GM21576 (cell line): Measurements from ENCODE around the gene SLC35E1.
A peak's percentile ranks its signal among the peaks of the same experiment; 100 is the strongest.

Experiments used
- ATAC-seq: cut with Tn5 transposase; IDR thresholded peaks from one replicate; pipeline ENCODE4 v1.9.1; 2021; ENCODE audit warnings: mild to moderate bottlenecking, moderate library complexity; ENCODE audit not compliant: unreplicated experiment

Gene SLC35E1

DNA sequence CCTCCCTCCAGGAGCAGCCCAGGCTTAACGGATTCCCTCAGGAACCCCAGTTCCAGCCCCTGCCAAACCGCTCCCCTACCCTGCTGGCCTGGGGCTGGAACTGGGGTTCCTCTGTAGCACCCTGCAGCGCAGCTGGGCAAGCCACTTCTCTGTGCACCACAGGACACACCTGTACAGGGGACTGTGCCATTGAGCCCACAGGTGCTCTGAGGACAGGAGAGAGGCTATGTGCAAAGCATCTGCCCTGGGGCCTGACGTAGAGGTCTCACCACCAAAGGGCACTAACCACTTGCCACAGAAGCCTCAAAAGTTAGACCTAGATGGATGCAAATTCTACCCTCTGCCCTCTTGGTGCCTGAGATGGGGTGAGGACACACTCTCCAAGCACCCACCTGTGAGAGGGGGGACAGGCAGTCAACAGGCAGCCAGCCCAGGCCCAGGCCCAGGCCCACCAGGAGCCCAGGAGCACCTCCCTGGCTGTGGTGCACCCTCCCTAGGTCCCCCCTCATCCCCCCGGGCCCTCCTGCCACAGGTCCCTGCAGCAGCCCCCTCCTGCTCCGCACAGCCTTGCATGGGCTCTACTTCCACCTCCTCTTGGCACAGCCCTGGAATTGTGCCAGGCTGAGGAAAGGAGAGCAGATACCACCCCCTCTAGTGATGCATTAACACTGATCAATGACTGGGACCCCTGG lies 27.6 kb upstream of the SLC35E1 start:
- ATAC-seq, result no peak

DNA sequence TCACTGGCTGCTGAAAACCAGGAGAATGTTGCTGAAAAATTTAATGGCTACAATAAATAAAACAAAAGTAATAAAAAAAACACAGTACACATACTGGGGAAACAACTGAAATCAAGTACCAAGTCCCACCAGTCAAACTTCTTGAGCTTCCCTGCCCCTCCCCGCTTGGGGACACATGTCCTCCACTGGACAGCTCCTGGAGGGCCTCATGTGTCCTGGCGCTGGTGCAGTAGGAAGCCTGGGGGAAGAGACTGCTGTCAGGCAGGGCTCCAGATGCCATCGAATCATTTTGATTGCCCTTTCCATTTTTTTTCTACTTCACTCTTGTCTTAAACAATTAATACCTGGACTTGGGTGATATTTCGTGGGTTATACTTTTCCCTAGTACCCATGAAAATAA lies 26.6 kb upstream of the SLC35E1 start:
- ATAC-seq, result no peak

DNA sequence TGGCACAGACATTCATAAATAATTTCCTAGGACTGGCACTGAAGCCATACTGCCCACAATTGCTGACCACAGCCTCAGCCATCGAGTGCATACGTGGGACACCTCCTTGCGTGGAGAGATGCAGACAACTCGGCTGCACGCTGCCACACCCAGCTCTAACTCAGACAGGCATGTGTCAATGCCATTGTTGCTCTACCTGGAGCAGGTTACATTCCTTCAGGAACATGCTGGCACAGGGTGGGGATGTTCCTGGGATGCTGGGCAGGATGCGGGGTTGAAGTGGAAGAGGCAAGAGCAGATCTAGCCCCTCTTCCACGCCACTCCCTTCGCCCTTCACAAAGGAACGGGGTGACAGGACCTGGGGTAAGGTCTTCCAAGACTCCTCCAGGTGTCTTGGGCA lies 24.2 kb upstream of the SLC35E1 start:
- no peak for ATAC-seq

DNA sequence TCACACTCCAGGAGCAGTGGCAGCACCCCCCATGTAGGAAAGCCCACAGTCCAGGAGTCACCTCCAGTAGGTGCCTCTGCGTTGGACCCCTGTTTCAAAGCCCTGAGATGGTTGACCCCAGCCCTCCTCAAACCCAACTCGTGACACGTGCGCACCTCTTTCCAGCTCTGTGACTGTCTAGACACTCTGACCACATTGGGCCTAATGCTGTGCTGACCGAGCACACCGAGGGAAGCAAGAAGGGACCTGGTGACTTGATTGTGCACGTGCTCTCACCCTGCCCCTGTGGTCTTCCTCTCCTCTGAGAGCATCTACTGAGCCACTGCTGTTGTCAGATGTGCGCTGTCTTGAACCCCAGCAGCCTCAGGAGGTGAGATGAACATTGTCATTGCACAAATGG lies 22.9 kb upstream of the SLC35E1 start:
- ATAC-seq, result no peak

DNA sequence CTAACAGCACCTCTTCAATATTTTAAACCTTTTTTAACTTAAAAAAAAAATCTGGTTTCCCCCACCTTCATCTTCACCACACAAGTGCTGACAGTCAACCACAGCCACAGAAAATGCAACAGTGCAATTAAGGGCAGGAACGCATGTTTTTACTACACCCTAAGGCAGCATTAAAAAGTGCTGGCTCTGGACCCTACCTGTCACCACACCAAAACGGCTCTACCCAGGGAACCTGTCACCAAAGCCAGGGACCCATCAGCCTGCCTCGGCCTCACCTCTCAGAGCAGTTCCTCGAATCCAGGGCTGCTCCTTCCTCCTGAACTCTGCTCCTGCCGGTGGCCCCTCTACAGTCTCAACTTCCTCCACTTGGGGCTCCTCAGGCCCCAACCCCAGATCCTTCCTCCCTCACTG lies 22.5 kb upstream of the SLC35E1 start:
- no peak for ATAC-seq

DNA sequence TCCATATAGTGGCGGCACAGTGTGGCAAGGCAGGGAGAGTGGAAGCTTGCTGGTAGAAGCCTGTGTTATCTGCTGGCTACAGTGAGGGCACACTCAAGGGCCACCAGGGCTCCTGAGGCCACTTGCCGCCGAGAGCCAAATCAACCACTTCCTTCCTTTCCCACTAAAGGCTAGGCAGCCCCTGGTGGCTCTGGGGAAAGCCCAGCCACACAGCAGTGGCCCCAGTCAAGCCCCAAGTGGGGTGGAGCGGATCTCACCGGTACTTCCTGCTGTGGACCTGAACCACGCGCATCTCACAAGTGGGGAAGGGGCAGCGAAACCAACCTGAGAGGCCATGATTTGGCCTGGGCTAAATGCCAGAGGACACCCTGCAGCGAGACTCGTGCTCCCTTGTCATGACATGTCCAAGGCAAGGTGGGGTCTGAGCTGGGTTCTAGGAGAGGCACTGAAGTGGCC lies 21.9 kb upstream of the SLC35E1 start:
- ATAC-seq, result no peak

DNA sequence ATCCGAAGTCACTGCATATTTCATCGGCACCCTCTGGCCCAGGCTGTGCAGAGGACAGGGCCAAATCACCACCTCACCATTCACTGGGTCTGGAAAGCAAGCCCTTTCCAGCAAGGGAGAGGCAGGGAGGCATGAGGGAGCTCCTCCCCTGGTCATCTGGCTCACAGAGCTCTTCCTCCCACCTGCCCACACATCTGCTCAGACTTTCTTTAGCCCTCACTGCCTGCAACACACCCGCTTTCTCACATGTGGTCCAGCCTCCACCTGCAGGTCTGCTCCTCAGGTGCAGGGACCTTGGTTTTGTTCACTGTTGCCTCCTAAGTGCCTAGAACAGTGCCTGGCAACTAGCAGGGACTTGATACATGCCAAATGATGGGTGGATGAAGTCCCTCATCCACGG lies 21.0 kb upstream of the SLC35E1 start:
- ATAC-seq, result no peak

DNA sequence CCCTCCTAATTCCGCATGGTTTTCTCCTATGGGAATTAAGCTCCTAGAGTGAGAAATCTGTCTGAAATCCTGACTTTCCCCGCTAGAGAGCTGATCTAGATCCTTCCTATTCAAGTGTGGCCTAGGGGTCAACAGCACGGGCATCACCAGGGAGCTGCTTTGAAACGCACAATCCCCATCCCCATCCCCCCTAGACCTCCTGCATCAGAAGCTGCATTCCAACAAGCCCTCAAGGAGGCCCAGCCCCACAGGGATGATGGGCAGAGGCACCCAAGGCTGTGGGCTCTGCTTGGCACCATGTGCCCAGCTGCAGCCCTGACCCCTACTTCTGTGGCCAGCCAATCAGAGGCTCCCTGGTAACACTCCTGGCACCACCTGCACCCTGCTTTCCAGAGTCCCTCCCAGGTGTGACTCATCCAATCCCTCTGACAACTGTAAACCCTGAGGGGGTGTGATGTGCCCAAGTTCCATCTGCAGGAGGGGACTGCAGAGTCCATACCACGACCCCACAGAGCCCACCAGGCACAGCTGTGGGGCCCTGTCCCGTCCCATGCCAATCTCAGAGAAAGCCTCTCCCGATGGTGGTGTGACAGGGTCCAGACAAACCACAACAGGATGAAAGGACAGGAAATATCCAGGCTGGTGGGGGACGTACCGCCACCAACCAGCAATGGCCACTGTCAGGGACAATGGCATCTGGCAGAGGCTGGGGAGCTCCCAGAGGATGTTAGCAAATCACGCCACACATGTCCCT lies 19.8 kb upstream of the SLC35E1 start:
- no peak for ATAC-seq

DNA sequence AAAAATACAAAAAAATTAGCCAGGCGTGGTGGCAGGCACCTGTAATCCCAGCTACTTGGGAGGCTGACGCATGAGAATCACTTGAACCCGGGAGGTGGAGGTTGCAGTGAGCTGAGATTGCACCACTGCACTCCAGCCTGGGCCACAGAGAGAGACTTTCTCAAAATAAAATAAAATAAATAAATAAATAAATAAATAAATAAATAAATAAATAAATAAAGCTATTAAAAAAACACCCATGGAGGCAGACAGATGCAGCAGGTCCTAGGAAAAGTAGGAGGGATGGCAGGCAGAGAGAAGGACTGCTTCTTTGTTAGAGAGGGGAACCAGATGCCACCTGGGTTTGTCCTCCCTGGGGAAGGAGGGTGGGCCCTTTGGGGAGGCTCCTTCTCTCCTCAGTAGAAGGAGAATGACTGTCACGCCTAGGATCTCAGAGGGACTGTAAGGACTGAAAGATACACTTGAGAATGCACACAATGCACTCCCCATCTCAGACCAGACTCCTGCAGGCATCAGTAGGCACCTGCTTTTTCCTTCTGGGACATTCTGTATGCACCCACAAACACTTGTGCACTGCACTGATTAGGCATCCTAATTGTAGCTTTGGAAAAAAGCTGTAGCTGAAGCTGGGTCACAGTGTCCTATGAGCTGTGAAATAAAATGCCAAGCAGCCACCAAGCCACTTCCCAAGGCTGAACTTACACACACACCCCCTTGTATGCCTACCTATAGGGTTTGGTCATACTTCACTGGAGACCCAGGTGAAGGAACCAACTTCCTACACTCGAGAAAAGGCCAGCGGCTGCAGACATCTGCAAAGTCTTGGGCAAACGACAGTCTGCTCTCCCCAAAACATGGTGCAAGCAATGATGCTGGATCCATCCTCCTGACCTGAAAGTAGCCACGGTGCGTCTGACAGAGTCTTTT lies 18.9 kb upstream of the SLC35E1 start:
- no peak for ATAC-seq

DNA sequence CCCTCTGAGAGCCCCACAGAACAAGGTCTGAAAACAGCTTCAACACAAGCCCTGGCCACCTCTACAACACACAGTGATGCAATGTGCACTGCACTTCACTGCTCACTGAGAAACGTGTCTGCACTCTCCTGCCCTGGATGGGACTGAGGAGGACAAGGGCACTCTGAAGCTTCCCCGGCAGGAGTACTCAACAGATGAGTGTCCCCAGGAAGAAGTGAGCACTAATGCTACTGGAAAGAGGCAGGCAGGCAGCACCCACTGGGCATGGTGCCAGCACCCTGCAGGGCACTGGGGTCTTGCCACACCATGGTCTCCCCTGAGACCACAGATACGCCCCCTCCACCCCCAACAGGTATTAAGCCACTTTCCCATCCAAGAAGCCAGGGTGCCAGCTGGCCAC lies 17.7 kb upstream of the SLC35E1 start:
- ATAC-seq, result no peak

DNA sequence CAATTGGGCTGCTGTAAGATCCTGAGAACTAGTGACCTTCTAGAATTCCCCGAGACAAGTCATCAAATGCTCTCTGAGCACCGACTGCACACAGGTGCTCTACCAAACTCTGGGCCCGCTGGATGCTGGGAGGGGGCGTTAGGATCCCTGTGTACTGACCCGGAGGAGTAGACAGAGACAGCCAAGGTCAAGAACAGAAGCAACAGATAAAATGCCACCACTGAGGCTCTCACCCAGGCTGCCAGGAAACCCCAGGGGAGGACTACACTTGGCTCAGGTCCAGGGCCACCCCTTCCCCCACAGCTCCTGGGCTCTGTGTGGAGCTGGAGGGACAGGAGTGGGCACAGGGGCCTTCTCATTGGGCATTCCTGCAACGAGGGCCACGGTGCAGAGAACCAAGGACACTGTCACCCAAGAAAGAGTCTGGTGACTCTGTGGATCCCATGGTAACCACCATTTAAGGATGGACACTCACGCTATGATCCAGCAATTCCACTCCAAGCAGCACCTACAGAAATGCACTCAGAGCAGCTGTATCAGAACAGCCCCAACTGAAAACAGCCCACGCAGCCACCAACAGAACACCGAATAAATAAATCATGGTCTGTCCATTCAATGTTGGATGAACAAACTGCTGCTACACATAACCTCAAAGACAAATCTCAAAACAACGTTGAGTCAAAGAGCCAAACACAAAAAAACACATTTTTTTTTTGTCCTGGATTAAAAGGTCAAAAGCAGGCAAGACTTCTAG lies 16.8 kb upstream of the SLC35E1 start:
- ATAC-seq, result peak; percentile 6

DNA sequence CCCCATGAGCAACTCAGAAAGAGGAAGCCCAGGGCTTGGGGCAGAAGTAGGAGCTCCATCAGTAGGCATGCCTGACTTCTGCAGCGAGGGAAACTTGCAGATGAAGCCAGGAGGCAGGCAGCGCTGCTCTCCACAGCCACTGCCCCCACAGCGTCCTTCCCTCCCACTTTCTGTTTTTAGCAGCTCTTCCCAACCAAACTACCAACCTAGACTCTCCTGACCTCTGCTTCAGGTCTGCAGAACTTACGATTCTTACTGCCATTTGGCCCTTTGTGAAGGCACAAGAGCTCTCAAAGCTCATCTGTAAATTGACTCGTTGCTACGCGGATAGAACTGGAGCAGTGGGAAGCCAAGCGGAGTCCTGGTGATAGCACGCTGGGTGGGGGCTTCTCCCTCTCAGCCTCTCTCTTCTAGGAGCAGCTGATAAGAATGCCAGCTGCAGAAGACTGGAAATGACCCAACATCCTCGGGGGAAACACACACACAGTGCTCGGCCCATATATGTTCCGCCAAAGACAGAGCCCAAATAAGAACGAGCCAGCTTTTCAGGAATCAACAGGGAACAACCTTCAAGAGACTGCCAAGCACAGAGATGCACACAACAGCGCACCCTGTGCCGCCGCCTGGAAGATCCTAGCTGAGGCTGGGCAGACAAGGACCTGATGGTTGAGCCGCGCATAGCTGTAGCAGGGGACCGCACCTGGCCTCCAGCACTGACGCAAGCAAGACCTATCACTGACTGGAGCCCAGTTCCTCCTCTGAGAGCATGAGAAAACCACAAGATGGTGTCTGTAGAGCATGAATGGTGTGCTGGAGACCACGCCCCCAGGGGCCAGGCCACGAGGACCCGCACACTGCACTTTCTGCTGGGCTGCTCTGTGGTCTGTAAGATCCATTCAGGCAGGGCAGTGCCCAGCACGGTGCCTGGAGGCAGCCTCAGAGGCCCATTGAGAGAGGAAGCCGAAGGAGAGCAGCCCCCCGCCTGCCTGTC lies 15.9 kb upstream of the SLC35E1 start:
- peak; percentile 38 for ATAC-seq

DNA sequence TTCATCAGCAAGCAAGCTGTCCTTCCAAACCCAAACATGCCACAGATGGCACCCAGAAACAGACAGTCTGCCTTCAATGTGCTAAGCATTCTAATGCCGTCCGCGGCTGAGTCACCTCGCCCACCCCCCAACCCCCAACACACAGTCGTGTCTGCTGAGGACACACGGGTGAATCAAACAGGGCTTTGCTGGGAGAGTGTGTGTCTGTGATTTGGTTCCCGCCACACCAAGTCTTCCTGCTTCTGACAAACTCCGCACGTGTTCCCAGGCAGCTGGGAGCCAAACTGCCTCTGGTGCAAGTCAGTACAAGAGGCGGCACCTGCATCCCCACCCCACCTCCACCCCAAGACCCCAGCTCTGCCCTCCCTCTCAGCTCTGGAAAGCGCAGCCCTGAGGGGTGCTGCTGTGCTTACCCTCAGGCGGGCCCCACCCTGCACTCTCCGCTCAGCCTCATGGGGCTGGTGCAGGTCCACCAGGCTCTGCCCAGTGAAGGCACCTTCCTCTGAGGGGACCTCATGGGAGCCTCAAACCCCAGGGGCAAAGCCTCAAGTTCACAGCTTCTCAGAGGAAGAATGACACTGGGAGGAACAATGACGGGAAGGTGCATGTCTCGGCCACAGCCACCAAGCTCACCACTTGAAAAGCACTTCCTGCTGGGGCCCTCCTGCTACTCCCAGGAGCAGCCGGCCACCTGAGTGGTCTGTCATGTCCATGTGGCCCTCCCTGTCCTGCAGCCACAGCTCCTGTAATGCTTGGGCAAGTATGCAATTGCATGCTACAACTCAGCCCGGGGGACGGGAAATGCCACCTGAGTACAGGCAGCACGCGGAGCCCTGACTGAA lies 15.0 kb upstream of the SLC35E1 start:
- ATAC-seq, result no peak

DNA sequence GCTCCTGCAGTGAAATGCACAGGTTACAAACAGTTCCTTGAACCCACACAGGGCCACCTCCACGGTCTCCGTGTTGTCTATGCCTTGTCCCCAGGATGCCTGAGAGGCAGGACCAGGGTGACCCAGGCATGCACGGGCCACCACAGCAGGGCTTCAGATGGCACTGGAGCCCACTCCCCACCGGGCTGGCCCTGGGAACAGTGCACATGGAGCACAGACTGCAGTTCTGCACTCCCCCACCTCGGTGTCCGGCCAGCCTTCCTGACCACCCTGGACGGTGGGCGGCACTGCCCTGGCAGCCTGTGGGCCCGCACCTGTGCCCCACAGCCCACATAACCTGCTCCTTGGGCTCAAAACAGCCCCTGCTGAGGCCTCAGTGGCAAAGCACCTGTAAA lies 14.3 kb upstream of the SLC35E1 start:
- ATAC-seq, result no peak

DNA sequence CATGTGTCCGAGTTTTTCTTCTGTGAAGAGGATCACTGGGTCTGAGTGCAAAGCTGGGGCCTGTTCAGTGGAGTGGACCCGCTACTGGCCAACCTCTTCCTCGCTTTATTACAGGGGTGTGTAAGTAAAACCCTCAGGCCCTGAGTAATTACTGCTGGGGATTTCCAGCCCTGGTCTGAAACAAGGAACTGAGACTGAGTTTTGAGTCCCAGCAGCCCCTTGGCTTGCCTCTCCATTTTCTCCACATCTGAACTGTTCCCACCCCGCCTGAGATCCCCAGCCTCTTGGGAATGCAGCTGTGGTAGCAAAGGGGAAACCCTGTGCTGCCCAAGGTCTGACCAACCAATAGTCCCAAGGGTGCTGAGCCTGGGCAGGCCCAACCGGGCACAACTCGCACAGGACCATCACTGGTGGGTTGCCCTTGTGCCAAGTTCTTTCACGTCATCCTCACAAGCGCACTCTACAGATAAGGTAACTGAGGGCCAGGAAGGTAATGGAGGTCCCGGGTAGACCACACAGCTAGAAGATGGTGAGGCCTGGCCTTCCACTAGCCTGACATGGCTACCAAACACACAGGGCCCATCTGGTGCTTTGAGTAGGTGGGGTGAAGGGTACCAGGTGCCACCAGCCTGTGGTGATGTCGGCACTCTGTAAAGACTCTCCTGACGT lies 13.7 kb upstream of the SLC35E1 start:
- no peak for ATAC-seq

DNA sequence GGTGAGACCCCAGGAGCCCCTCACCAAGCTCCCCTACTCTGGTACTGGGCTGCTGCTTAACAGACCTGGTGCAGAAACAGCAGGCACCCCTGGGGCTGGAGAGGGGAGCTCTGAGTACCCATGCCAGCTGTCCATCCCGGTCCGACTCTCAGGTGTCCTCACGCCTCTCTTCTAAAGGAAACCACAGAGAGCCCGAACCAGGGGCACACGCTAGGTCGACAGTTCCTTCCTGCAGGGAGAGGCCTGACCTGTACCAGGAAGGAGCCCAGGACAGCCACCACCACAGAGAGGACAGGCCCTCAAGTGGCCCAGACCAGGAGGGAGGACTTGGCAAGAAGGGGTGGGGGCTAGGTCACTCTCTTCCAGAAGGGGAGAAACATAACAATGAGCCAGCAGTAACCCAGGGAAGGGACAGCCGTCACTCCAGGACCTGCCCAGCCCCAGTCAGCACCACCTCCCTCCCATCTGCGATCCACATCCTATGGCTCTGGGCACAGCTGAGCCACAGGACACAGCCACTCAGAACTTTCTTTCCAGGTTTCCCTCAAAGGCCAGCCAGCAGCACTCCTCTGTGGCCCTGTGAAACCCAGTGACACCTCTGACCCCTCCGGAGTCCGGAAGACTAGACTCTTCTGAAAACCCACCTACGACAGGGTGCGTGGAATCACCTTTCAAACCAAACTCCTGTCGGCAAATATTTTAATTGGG lies 13.0 kb upstream of the SLC35E1 start:
- ATAC-seq, result no peak

DNA sequence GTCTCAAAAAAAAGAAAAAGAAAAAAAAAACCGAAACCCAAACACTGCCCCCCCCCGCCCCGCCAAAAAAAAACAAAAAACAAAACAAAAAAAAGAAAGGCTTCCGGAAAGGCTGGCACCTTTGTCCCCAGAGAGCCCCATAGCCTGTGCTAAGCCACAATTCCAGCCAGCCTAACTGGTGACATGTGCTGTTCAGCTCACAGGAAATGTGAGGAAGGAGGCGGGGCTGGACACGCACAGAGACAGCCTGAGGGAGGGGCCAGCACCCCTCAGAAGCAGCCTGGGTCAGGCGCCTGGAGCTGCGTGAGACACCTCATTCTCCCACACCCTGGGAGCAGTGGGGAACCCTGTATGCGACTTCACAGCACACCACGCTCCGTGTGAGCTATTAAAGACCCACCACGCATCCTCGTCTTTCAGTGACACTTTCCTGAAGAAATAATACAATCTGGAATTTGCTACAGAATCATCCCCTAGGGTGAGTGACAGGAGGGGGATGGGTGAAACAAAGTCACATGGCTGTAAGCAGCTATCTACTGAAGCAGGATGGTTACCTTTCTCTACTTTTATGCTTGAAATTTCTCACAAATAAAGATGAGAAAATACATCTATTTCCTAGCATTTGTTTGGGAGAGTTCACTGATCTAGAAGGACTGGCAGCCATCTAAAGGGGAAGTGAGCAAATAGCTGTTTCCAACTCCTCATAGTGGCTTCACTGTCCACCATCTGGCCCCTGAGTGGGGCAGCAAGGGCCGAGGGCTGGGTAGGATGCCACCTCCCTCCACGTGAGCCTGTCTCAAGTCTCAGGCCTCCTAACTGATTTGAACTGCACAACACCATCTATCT lies 12.3 kb upstream of the SLC35E1 start:
- ATAC-seq, result peak; percentile 41
